ENCODE results near the gene ANKHD1. TPM values are rescaled to one million over a fixed set of nuclear protein-coding genes. Genes with fewer than 3 reads are reported as not detected.

Gene ANKHD1
- total RNA-seq, 1 experiment from 2014 or later: 140 TPM

- intact Hi-C loops (cut with micrococcal nuclease; ENCODE audit: unreplicated experiment): no loop called here
- H3K27me3 ChIP-seq (ENCODE audit: control insufficient read depth, insufficient read depth, low read length): no peaks in the 10 kb centered on the region
- H3K27ac ChIP-seq (ENCODE audit: low read length): no peak overlapping the region
- BruUV-seq (replicated peaks): no TSS peak
- H3K9me3 ChIP-seq (ENCODE audit: control insufficient read depth, insufficient read depth, low read depth, low read length): no peaks in the 10 kb centered on the region
- H3K36me3 ChIP-seq (ENCODE audit: control insufficient read depth, insufficient read depth, low read length): no peaks in the 10 kb centered on the region
- POLR2A ChIA-PET: no interaction called here
- in situ Hi-C loops (cut with HindIII; ENCODE audit: low pct_unique_long_range_greater_than_20kb, low sequenced_read_pairs): no loop called here
- no peaks in the 10 kb centered on the region for H3K4me1 ChIP-seq (ENCODE audit: control insufficient read depth, insufficient read depth, low read length)
- no peak for DNase-seq (ENCODE audit: low read depth, low spot score)
- CTCF ChIA-PET: interaction anchor here (0.6 kb wide), 1 partner anchor 71 kb away, joined by 3 read pairs; no protein-coding TSS in a partner anchor
- no peak for TF ChIP-seq CTCF (IDR thresholded peaks at IDR 0.05)
- no peak for TF ChIP-seq TCF7L2 (IDR thresholded peaks at IDR 0.05; ENCODE audit: low read depth, low read length)
- TF ChIP-seq, protein P1, sequence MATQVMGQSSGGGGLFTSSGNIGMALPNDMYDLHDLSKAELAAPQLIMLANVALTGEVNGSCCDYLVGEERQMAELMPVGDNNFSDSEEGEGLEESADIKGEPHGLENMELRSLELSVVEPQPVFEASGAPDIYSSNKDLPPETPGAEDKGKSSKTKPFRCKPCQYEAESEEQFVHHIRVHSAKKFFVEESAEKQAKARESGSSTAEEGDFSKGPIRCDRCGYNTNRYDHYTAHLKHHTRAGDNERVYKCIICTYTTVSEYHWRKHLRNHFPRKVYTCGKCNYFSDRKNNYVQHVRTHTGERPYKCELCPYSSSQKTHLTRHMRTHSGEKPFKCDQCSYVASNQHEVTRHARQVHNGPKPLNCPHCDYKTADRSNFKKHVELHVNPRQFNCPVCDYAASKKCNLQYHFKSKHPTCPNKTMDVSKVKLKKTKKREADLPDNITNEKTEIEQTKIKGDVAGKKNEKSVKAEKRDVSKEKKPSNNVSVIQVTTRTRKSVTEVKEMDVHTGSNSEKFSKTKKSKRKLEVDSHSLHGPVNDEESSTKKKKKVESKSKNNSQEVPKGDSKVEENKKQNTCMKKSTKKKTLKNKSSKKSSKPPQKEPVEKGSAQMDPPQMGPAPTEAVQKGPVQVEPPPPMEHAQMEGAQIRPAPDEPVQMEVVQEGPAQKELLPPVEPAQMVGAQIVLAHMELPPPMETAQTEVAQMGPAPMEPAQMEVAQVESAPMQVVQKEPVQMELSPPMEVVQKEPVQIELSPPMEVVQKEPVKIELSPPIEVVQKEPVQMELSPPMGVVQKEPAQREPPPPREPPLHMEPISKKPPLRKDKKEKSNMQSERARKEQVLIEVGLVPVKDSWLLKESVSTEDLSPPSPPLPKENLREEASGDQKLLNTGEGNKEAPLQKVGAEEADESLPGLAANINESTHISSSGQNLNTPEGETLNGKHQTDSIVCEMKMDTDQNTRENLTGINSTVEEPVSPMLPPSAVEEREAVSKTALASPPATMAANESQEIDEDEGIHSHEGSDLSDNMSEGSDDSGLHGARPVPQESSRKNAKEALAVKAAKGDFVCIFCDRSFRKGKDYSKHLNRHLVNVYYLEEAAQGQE (IDR thresholded peaks at IDR 0.05; ENCODE audit: insufficient read depth in 1 of 2, low read depth in 2 of 2, low read length in 1 of 2): no peak
- no peak for TF ChIP-seq POLR2AphosphoS5 (IDR thresholded peaks at IDR 0.05; ENCODE audit: low read depth, low read length)
- TF ChIP-seq SIN3A (IDR thresholded peaks at IDR 0.05; ENCODE audit: borderline replicate concordance, insufficient read depth, low read depth, low read length): no peak
- no peak for ATAC-seq
- H3K4me3 ChIP-seq (ENCODE audit: low read depth in 2 of 2, low read length in 2 of 2): no peak overlapping the region
These were observed 28.1 kb downstream of the ANKHD1 start for GRCh38 chr5:140429724-140430123.

DNA sequence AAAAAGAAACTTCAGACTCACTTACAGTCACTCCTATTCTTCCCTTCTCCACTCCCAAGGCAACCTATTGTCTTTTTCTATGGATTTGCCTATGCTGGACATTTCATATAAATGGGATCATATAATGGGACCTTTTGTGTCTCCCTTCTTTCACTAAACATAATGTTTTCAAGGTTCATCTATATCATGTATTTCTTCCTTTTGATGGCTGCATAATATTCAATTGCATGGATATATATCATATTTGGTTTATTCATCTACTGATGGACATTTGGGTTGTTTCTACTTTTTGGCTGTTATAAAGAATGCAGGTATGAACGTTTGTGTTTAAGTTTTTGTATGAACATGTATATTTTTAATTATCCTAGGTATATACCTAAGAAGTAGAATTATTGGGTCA lies 30.6 kb downstream of the ANKHD1 start:
- BruUV-seq (replicated peaks): no TSS peak
- Histone ChIP-seq H3K9me3 (ENCODE audit: control insufficient read depth, insufficient read depth, low read depth, low read length) (no peaks in the 10 kb centered on the region), H3K27ac (ENCODE audit: low read length) (no peak overlapping the region), H3K36me3 (ENCODE audit: control insufficient read depth, insufficient read depth, low read length) (peaks cover 5% of the 10 kb centered on the region; the same call in 1 of the 2 replicates), H3K4me3 (ENCODE audit: low read depth in 2 of 2, low read length in 2 of 2) (no peak overlapping the region), H3K4me1 (ENCODE audit: control insufficient read depth, insufficient read depth, low read length) (no peaks in the 10 kb centered on the region), H3K27me3 (ENCODE audit: control insufficient read depth, insufficient read depth, low read length) (no peaks in the 10 kb centered on the region)
- no peak for ATAC-seq
- intact Hi-C loops (cut with micrococcal nuclease; ENCODE audit: unreplicated experiment): no loop called here
- POLR2A ChIA-PET: no interaction called here
- no peak for TF ChIP-seq SIN3A (IDR thresholded peaks at IDR 0.05; ENCODE audit: borderline replicate concordance, insufficient read depth, low read depth, low read length)
- no peak for TF ChIP-seq TCF7L2 (IDR thresholded peaks at IDR 0.05; ENCODE audit: low read depth, low read length)
- TF ChIP-seq POLR2AphosphoS5 (IDR thresholded peaks at IDR 0.05; ENCODE audit: low read depth, low read length): no peak
- TF ChIP-seq, protein P1 (IDR thresholded peaks at IDR 0.05; ENCODE audit: insufficient read depth in 1 of 2, low read depth in 2 of 2, low read length in 1 of 2): no peak
- no peak for TF ChIP-seq CTCF (IDR thresholded peaks at IDR 0.05)
- in situ Hi-C loops (cut with HindIII; ENCODE audit: low pct_unique_long_range_greater_than_20kb, low sequenced_read_pairs): no loop called here
- CTCF ChIA-PET: no interaction called here
- DNase-seq (ENCODE audit: low read depth, low spot score): no peak
